Measurements from ENCODE around the gene NUMBL.

DNA sequence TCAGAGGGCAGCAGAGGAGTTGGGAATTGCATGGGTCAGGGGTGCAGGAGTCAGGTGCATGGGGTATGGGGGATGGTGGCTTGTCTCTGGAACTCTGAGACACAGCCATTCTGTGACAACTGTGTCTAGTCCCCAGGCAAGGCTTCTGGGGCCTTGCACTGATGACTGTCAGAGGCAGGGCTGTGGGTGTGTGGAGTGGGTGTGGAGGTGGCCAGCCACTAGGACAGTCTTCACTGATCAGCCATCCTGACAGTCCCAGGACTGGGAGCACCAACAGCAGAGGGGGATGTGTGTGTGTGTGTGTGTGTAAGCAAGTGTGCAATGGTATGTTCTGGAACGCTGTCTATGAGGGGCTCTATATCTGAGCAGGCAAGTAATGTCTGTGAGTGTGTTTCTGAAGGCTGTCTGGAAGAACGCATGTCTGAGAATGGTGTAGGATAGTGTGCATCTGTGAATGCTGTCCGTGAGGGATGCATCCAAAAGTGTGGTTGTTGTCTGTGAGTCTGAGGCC is 5.4 kb downstream of the NUMBL start:
- TF ChIP-seq EZH2 (IDR thresholded peaks at IDR 0.05) (no peak), EZH2phosphoT487 (IDR thresholded peaks at IDR 0.05) (no peak)
- TF ChIP-seq, protein P1, sequence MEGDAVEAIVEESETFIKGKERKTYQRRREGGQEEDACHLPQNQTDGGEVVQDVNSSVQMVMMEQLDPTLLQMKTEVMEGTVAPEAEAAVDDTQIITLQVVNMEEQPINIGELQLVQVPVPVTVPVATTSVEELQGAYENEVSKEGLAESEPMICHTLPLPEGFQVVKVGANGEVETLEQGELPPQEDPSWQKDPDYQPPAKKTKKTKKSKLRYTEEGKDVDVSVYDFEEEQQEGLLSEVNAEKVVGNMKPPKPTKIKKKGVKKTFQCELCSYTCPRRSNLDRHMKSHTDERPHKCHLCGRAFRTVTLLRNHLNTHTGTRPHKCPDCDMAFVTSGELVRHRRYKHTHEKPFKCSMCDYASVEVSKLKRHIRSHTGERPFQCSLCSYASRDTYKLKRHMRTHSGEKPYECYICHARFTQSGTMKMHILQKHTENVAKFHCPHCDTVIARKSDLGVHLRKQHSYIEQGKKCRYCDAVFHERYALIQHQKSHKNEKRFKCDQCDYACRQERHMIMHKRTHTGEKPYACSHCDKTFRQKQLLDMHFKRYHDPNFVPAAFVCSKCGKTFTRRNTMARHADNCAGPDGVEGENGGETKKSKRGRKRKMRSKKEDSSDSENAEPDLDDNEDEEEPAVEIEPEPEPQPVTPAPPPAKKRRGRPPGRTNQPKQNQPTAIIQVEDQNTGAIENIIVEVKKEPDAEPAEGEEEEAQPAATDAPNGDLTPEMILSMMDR (IDR thresholded peaks at IDR 0.05) = no peak
